GM18520 (cell line): ENCODE results near the gene ARPC1A.
"Not testable (repeated sequence)": the region's sequence is repeated elsewhere in the genome, so short reads cannot be mapped to it uniquely, and the experiment has no call there.

Experiments
- ATAC-seq: cut with Tn5 transposase; IDR thresholded peaks from one replicate; pipeline ENCODE4 v1.9.1; 2021; ENCODE audit not compliant: unreplicated experiment

ARPC1A gene

GRCh38 chr7:99320371-99320770, 5.3 kb upstream of the ARPC1A start:
- ATAC-seq: no peak

GRCh38 chr7:99322659-99323058, 3.0 kb upstream of the ARPC1A start:
- not testable (repeated sequence) for ATAC-seq

GRCh38 chr7:99324559-99324958, 1.1 kb upstream of the ARPC1A start:
- no peak for ATAC-seq

- no peak for ATAC-seq
Observed at GRCh38 chr7:99325001-99325493, 651 bp upstream of the ARPC1A start.

GRCh38 chr7:99326408-99326782, 697 bp downstream of the ARPC1A start:
- no peak for ATAC-seq

GRCh38 chr7:99330314-99330961, 4.7 kb downstream of the ARPC1A start:
- not testable (repeated sequence) for ATAC-seq

- ATAC-seq: no peak
Observed at GRCh38 chr7:99331002-99331401, 5.3 kb downstream of the ARPC1A start.

- ATAC-seq: no peak
Observed at GRCh38 chr7:99339595-99339994, 13.9 kb downstream of the ARPC1A start.

- no peak for ATAC-seq
Observed at GRCh38 chr7:99340659-99341058, 15.0 kb downstream of the ARPC1A start.

GRCh38 chr7:99344061-99344647, 18.5 kb downstream of the ARPC1A start:
- ATAC-seq: no peak

- ATAC-seq: not testable (repeated sequence)
Observed at GRCh38 chr7:99350641-99351040, 24.9 kb downstream of the ARPC1A start.

- no peak for ATAC-seq
Observed at GRCh38 chr7:99352247-99352646, 26.5 kb downstream of the ARPC1A start.

GRCh38 chr7:99355098-99355497, 29.4 kb downstream of the ARPC1A start:
- ATAC-seq: no peak

- no peak for ATAC-seq
Observed at GRCh38 chr7:99357701-99358490, 32.2 kb downstream of the ARPC1A start.

- not testable (repeated sequence) for ATAC-seq
Observed at GRCh38 chr7:99358521-99358920, 32.8 kb downstream of the ARPC1A start.

GRCh38 chr7:99359465-99360154, 33.9 kb downstream of the ARPC1A start:
- no peak for ATAC-seq

GRCh38 chr7:99362801-99363200, 37.1 kb downstream of the ARPC1A start:
- ATAC-seq: no peak

GRCh38 chr7:99363286-99363685, 37.6 kb downstream of the ARPC1A start:
- ATAC-seq: no peak

GRCh38 chr7:99365318-99366141, 39.8 kb downstream of the ARPC1A start:
- no peak for ATAC-seq

GRCh38 chr7:99366646-99367045, 40.9 kb downstream of the ARPC1A start:
- no peak for ATAC-seq
